GM23248 (cell line): Measurements from ENCODE around the gene SPAG6. TPM values are rescaled to one million over a fixed set of nuclear protein-coding genes. Genes with fewer than 3 reads are reported as not detected.

ENCODE experiments used
- DNase-seq: peaks from one replicate; pipeline ENCODE4 v3.0.0-alpha.2; 2015
- H2AFZ ChIP-seq: fragments of 200-600 bp; sonication (generic); 2 replicates; pipeline ENCODE4 v1.6.1; 2016; ENCODE audit warnings: antibody characterized with exemption
- H3F3A ChIP-seq: fragments of 200-600 bp; sonication (generic); 2 replicates; pipeline ENCODE4 v1.6.1; 2016; ENCODE audit warnings: mild to moderate bottlenecking, antibody characterized with exemption, mixed run types; ENCODE audit not compliant: insufficient read depth
- H3K27ac ChIP-seq: fragments of 200-600 bp; sonication (generic); 2 replicates; pipeline ENCODE4 v1.5.1; 2016; ENCODE audit warnings: mild to moderate bottlenecking
- H3K27me3 ChIP-seq: fragments of 200-600 bp; sonication (generic); replicated peaks from 2 replicates; pipeline ENCODE4 v1.6.1; 2016; ENCODE audit warnings: mild to moderate bottlenecking; ENCODE audit not compliant: insufficient read depth
- H3K36me3 ChIP-seq: fragments of 200-600 bp; sonication (generic); 2 replicates; pipeline ENCODE4 v1.6.1; 2016; ENCODE audit warnings: low read depth, mild to moderate bottlenecking
- H3K4me1 ChIP-seq: fragments of 200-600 bp; sonication (generic); 2 replicates; pipeline ENCODE4 v1.6.1; 2016; ENCODE audit warnings: mild to moderate bottlenecking; ENCODE audit not compliant: insufficient read depth
- H3K4me2 ChIP-seq: fragments of 200-600 bp; sonication (generic); one replicate; pipeline ENCODE4 v1.6.1; 2016; ENCODE audit warnings: mild to moderate bottlenecking; ENCODE audit not compliant: unreplicated experiment
- H3K4me3 ChIP-seq: fragments of 200-600 bp; sonication (generic); 2 replicates; pipeline ENCODE4 v1.5.1; 2016; ENCODE audit warnings: mild to moderate bottlenecking
- H3K79me2 ChIP-seq: fragments of 200-600 bp; sonication (generic); 2 replicates; pipeline ENCODE4 v1.6.1; 2016; ENCODE audit warnings: mild to moderate bottlenecking; ENCODE audit not compliant: insufficient read depth
- H3K9ac ChIP-seq: fragments of 200-600 bp; sonication (generic); 2 replicates; pipeline ENCODE4 v1.6.1; 2016; ENCODE audit warnings: mild to moderate bottlenecking
- H3K9me2 ChIP-seq: fragments of 200-600 bp; sonication (generic); 2 replicates; pipeline ENCODE4 v1.6.1; 2016; ENCODE audit warnings: mixed run types, mild to moderate bottlenecking, moderate library complexity; ENCODE audit not compliant: insufficient read depth
- H3K9me3 ChIP-seq: fragments of 200-600 bp; sonication (generic); one replicate; pipeline ENCODE4 v1.6.1; 2017; ENCODE audit warnings: low read depth
- H4K20me1 ChIP-seq: fragments of 200-600 bp; sonication (generic); 2 replicates; pipeline ENCODE4 v1.6.0; 2016; ENCODE audit not compliant: insufficient read depth
- EZH2 ChIP-seq: fragments of 200-600 bp; sonication (generic); IDR thresholded peaks from 2 replicates; pipeline ENCODE4 v1.6.1; 2018; ENCODE audit warnings: antibody characterized with exemption, mild to moderate bottlenecking; ENCODE audit not compliant: insufficient read depth, poor library complexity, severe bottlenecking
- EZH2phosphoT487 ChIP-seq: fragments of 200-600 bp; sonication (generic); IDR thresholded peaks from 2 replicates; pipeline ENCODE4 v1.6.1; 2018; ENCODE audit warnings: antibody characterized with exemption, moderate library complexity, mild to moderate bottlenecking, low read depth; ENCODE audit not compliant: insufficient read depth
- WGBS, 2 experiments: methylation state at CpG; one replicate each; pipeline ENCODE4 v1.1.6; 2015 to 2017; ENCODE audit warnings: low lambda C conversion rate in 2 of 2, low coverage in 1 of 2; ENCODE audit errors: missing lambda C conversion rate in 2 of 2; 5-methylcytosine and 5-hydroxymethylcytosine counted together
- in situ Hi-C: fragments of 300-500 bp; cut with MboI; formaldehyde crosslinking; loops from 2 replicates; pipeline ENCODE4 v1.15.0; 2020
- polyA plus RNA-seq: library from polyadenylated mRNA; unstranded; fragments of >200 nt; fragmentation: Nextera tagmentation; extraction: Ambion mirVana; gene quantifications from 2 replicates; pipeline ENCODE4 v1.2.1, GENCODE V29; 2016
- total RNA-seq: library from RNA; depleted of rRNA; stranded (reverse); fragments of >200 nt; shearing (Covaris generic); gene quantifications from 2 replicates; pipeline ENCODE4 v1.2.3, GENCODE V29; 2014

Gene SPAG6
- total and polyA plus RNA-seq, 2 experiments from 2014 or later, result not detected

- Histone ChIP-seq H3K36me3 (no peaks in the 10 kb centered on the region), H3K4me2 (no peak overlapping the region), H3K9me3 (no peaks in the 10 kb centered on the region), H3F3A (no peaks in the 10 kb centered on the region), H2AFZ (no peak overlapping the region), H3K79me2 (no peaks in the 10 kb centered on the region), H3K4me1 (no peaks in the 10 kb centered on the region), H3K9ac (no peak overlapping the region), H3K27me3 (no peaks in the 10 kb centered on the region), H3K9me2 (no peaks in the 10 kb centered on the region), H3K4me3 (no peak overlapping the region), H3K27ac (no peak overlapping the region), H4K20me1 (no peaks in the 10 kb centered on the region)
- TF ChIP-seq EZH2phosphoT487, result no peak
- no peak for TF ChIP-seq EZH2
- in situ Hi-C loops, result no loop called here
- no peak for DNase-seq
These were observed 25.0 kb downstream of the SPAG6 start for GRCh38 chr10:22370320-22370719.

GRCh38 chr10:22372298-22372697 is 27.0 kb downstream of the SPAG6 start:
- Histone ChIP-seq H3K27ac (no peak overlapping the region), H3F3A (no peaks in the 10 kb centered on the region), H4K20me1 (no peaks in the 10 kb centered on the region), H2AFZ (no peak overlapping the region), H3K27me3 (no peaks in the 10 kb centered on the region), H3K79me2 (no peaks in the 10 kb centered on the region), H3K9me2 (no peaks in the 10 kb centered on the region), H3K9me3 (no peaks in the 10 kb centered on the region), H3K4me2 (no peak overlapping the region), H3K36me3 (no peaks in the 10 kb centered on the region), H3K4me3 (no peak overlapping the region), H3K4me1 (no peaks in the 10 kb centered on the region), H3K9ac (no peak overlapping the region)
- WGBS, 2 experiments, result 71 to 81% methylated on average over 6 of the region's 6 CpGs
- DNase-seq, result no peak
- TF ChIP-seq EZH2phosphoT487 (no peak), EZH2 (no peak)
- in situ Hi-C loops, result no loop called here

GRCh38 chr10:22372917-22373316 is 27.6 kb downstream of the SPAG6 start:
- Histone ChIP-seq H3K4me3 (no peak overlapping the region), H3K79me2 (no peaks in the 10 kb centered on the region), H3K9me2 (no peaks in the 10 kb centered on the region), H3K27ac (no peak overlapping the region), H3K9me3 (no peaks in the 10 kb centered on the region), H2AFZ (0 out of 2 replicates have a peak overlapping the region, but pooled peaks have one; percentile 0), H3K27me3 (no peaks in the 10 kb centered on the region), H3F3A (no peaks in the 10 kb centered on the region), H3K4me2 (no peak overlapping the region), H3K9ac (no peak overlapping the region), H4K20me1 (no peaks in the 10 kb centered on the region), H3K36me3 (no peaks in the 10 kb centered on the region), H3K4me1 (no peaks in the 10 kb centered on the region)
- TF ChIP-seq EZH2, result no peak
- no peak for TF ChIP-seq EZH2phosphoT487
- 49 to 54% methylated on average over 9 of the region's 9 CpGs for WGBS, 2 experiments
- peak; percentile 6 for DNase-seq
- in situ Hi-C loops, result no loop called here

- TF ChIP-seq EZH2phosphoT487, result no peak
- no peak for TF ChIP-seq EZH2
- H3K9ac ChIP-seq, result no peak overlapping the region
- no peaks in the 10 kb centered on the region for H4K20me1 ChIP-seq
- no peak for DNase-seq
- H3K36me3 ChIP-seq, result no peaks in the 10 kb centered on the region
- H3K4me1 ChIP-seq, result no peaks in the 10 kb centered on the region
- no peaks in the 10 kb centered on the region for H3K27me3 ChIP-seq
- H3K4me2 ChIP-seq, result no peak overlapping the region
- in situ Hi-C loops, result no loop called here
- WGBS, 2 experiments, result 82 to 86% methylated on average over 3 of the region's 3 CpGs
- H3F3A ChIP-seq, result no peaks in the 10 kb centered on the region
- H2AFZ ChIP-seq, result no peak overlapping the region
- no peaks in the 10 kb centered on the region for H3K79me2 ChIP-seq
- H3K9me2 ChIP-seq, result no peaks in the 10 kb centered on the region
- no peak overlapping the region for H3K27ac ChIP-seq
- H3K9me3 ChIP-seq, result no peaks in the 10 kb centered on the region
- no peak overlapping the region for H3K4me3 ChIP-seq
These were observed 29.3 kb downstream of the SPAG6 start for GRCh38 chr10:22374489-22375126.

GRCh38 chr10:22379059-22379458 is 33.8 kb downstream of the SPAG6 start:
- no peaks in the 10 kb centered on the region for H3K4me1 ChIP-seq
- H2AFZ ChIP-seq, result no peak overlapping the region
- no peaks in the 10 kb centered on the region for H3F3A ChIP-seq
- no peak overlapping the region for H3K9ac ChIP-seq
- H3K36me3 ChIP-seq, result no peaks in the 10 kb centered on the region
- H3K27me3 ChIP-seq, result peaks cover 4% of the 10 kb centered on the region; the same call in 1 of the 2 replicates
- H4K20me1 ChIP-seq, result no peaks in the 10 kb centered on the region
- no peaks in the 10 kb centered on the region for H3K9me2 ChIP-seq
- no peak overlapping the region for H3K4me3 ChIP-seq
- 65 to 71% methylated on average over 3 of the region's 3 CpGs for WGBS, 2 experiments
- TF ChIP-seq EZH2phosphoT487 (no peak), EZH2 (no peak)
- in situ Hi-C loops, result no loop called here
- H3K79me2 ChIP-seq, result no peaks in the 10 kb centered on the region
- no peaks in the 10 kb centered on the region for H3K9me3 ChIP-seq
- no peak overlapping the region for H3K4me2 ChIP-seq
- H3K27ac ChIP-seq, result no peak overlapping the region
- DNase-seq, result no peak
